SIG-M5 (cell line): ENCODE measurements around the gene ACTR6.
"Not testable (repeated sequence)": the region's sequence is repeated elsewhere in the genome, so short reads cannot be mapped to it uniquely, and the experiment has no call there.

Source experiments
- DNase-seq: peaks from one replicate; lab custom pipeline; 2025; lab: John Stamatoyannopoulos, UW

The ACTR6 gene

GRCh38 chr12:100184549-100185145 lies 16.0 kb upstream of the ACTR6 start:
- DNase-seq: no peak

DNA sequence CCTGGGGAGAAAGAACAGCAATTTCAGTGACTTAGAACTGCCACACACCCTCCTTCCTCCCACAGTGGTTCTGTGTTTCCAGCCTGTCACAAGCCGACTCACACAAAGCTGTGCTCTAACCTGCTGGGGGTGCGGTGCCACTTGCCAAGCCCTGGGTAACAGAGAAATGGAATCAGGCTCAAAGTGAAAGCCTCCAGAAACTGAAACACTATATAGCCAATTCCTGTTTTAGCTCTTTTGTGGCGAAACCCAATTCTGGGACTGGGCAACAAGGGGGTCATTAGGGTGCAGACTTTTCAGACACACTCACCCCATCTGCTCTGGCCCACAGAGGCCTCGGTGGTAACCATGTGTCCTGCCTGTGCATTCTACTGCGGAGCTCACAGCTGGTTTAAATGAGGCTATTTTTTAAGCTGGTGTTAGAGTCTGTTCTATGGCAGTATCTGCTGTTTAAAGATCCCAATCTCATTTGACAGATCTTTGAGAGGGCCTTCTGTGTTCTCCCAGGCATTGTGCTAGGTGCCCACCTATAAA lies 15.2 kb upstream of the ACTR6 start:
- no peak for DNase-seq

DNA sequence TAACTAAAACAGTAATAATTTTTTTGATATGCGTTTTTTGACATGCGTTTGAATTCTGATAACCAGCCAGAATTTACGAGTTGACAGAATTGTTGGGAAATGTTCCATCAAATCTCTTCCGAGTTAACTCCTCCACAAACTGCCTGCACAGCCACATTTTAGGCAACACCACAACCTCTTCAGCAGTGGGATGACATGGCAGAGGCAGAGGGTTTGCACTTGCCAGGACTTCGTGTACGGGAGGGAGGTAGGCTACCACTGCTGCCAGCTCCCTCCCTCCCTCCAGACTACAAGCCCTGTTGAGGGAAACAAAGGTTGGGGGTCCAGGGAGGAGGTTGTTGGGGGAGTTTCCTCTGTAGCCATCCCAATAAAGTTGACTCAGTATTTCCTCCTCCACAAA lies 14.5 kb upstream of the ACTR6 start:
- no peak for DNase-seq

GRCh38 chr12:100187068-100187467 lies 13.5 kb upstream of the ACTR6 start:
- no peak for DNase-seq

- DNase-seq: no peak
These were observed 12.6 kb upstream of the ACTR6 start for GRCh38 chr12:100187857-100188519.

DNA sequence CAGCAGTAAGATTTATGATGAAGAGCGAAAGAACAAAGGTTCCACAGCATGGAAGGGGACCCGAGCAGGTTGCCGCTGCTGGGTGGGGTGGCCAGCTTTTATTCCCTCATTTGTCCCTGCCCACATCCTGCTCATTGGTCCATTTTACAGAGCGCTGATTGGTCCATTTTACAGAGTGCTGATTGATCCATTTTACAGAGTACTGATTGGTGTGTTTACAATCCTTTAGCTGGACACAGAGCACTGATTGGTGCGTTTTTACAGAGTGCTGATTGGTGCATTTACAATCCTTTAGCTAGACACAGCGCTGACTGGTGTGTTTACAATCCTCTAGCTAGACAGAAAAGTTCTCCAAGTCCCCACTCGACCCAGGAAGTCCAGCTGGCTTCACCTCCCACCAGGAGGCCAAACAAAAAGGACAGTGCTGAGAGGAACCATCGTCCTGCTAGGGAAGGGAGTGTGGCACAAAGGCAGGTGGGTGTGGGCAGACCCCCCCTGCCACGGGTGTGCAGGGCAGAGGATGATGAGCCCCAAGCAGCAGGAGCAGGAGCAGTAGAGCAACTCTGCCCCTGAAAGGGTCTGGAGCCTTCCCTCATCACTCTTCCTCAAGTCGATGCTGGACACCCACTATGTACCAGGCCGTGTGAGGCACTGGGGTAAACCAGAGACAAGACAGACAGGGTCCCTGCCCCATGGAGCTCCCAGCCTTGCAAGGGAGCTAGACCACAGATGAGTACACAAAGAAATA lies 11.6 kb upstream of the ACTR6 start:
- not testable (repeated sequence) for DNase-seq

GRCh38 chr12:100189636-100190394 lies 10.8 kb upstream of the ACTR6 start:
- DNase-seq: no peak

GRCh38 chr12:100193085-100193484 lies 7.5 kb upstream of the ACTR6 start:
- DNase-seq: no peak

GRCh38 chr12:100197486-100197885 lies 3.1 kb upstream of the ACTR6 start:
- DNase-seq: no peak

DNA sequence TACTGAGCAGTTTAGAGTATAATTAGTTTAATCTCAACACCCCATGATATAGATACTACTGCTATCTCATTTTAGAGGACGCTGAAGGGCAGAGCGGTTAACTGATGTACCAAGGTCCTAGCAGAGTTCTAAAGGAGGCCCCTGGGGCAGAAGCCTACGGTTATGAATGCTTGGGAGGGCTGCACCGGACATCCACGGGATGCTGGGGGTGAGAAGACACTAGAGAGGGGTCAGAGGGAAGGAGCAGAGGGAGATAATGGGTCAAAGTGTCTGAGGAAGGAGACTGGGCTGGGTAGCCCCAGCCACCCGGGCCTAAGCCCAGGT lies 1.6 kb upstream of the ACTR6 start:
- no peak for DNase-seq

- DNase-seq: no peak
These were observed 1.1 kb upstream of the ACTR6 start for GRCh38 chr12:100199347-100200149.

GRCh38 chr12:100201604-100202423 lies 1.2 kb downstream of the ACTR6 start:
- DNase-seq: no peak

DNA sequence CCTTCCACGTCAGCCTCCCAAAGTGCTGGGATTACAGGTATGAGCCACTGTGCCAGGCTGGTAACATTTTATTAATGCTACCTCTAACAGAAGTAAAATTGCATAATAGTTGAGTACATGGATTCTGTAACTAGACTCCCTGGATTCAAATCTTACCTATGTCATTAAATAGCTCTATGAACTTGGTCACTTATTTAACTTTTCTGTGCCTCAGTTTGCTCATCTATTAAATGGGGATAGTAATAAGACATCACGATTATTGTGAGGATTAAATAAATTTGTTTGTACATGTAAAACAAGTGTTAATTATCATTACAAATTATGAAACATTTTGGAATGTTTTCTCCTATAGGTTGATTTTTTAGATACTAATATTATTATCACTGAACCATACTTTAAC lies 6.7 kb downstream of the ACTR6 start:
- DNase-seq: no peak

- DNase-seq: no peak
These were observed 8.2 kb downstream of the ACTR6 start for GRCh38 chr12:100208834-100209233.

- DNase-seq: no peak
These were observed 11.1 kb downstream of the ACTR6 start for GRCh38 chr12:100211698-100212097.

DNA sequence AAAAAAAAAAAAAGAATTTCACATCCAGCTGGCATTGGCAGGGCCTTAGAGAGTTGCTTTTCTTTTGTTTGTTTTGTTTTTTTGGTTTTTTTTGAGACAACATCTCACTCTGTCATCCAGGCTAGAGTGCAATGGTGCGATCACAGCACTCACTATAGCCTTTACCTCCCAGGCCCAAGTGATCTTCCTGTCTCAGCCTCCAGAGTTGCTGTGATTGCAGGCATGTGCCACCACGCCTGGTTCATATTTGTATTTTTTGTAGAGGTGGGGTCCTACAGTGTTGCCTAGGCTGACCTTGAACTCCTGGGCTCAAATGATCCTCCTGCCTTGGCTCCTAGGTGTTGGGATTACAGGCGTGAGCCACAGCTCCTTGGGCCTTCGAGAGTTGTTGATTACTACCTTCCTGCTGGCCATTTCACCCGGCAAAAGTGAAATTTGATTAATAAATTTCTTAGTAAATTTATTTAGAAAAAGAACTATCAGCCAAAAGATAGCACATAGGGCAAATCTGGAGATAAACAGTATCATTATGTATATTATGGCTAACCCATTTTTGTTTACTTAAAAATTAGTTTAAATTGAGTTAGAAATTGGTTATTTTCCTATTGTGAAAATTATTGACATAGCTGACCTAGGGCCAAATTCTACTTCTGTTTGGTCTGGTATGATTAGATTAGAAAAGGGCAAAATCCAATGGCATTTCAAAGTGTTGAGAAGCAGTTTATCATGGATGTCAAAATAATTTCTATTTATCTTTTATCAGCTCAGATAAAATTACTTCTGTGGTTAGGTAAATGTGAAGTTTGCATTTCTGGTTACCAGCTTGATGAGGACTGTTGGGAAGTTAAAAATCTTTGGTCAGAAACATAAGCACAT lies 12.6 kb downstream of the ACTR6 start:
- no peak for DNase-seq

- DNase-seq: no peak
These were observed 13.9 kb downstream of the ACTR6 start for GRCh38 chr12:100214518-100214917.

DNA sequence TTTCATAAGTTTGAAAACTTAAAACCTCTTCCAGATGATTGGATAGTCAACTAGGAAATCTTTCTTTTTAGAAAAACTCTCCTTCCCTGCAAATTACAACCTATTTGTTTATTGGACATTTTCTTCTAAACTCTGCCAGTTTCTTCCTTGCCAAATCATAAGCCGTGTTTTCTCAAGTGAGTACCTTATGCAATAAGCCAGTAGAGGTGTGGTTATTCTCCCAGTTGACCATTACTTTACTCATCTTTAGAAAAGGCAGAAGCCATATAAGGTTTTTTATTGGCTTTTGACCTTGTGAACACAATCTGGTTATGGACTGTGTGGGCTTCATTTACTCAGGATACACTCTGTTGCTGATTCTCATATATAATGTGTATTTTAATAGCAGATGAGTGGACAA lies 14.6 kb downstream of the ACTR6 start:
- DNase-seq: no peak

GRCh38 chr12:100216337-100216736 lies 15.7 kb downstream of the ACTR6 start:
- no peak for DNase-seq
